HEK293 (cell line): Measurements from ENCODE around the gene COA1.

ENCODE experiments used
- CTCF ChIA-PET: fragments of 350-600 bp; formaldehyde crosslinking; extraction: SDS; loops from one replicate; lab custom pipeline; 2021; ENCODE audit warnings: antibody characterized with exemption; lab: Yijun Ruan, JAX
- POLR2A ChIA-PET: fragments of 300-600 bp; formaldehyde crosslinking; extraction: SDS; loops from one replicate; lab custom pipeline; 2020; ENCODE audit warnings: antibody characterized with exemption, inconsistent platforms; lab: Yijun Ruan, JAX
- H3K27ac ChIP-seq: fragments of 200-500 bp; sonication (Bioruptor generic); 2 replicates; pipeline ENCODE4 v1.5.1; 2014; ENCODE audit warnings: low read depth, low read length, control low read depth, inconsistent platforms; ENCODE audit errors: extremely low read depth
- H3K36me3 ChIP-seq, 2 experiments: fragments of 200-500 bp in 1 of 2; sonication (Bioruptor generic) in 1 of 2; 1 replicate in 1 of 2; 2 replicates in 1 of 2; pipeline ENCODE4 v1.5.1; 2014 to 2017; ENCODE audit warnings: inconsistent platforms in 2 of 2, low read length in 2 of 2; ENCODE audit not compliant: control insufficient read depth in 2 of 2, insufficient read depth in 1 of 2
- H3K4me1 ChIP-seq: fragments of 200-500 bp; sonication (Bioruptor generic); 2 replicates; pipeline ENCODE4 v1.5.1; 2014; ENCODE audit warnings: mild to moderate bottlenecking, low read length, inconsistent platforms; ENCODE audit not compliant: control insufficient read depth, insufficient read depth
- H3K4me3 ChIP-seq: 2 replicates; pipeline ENCODE4 v1.5.1; 2011; ENCODE audit warnings: low read depth, mild to moderate bottlenecking, control low read depth, low read length, moderate library complexity
- H3K9me3 ChIP-seq: fragments of 200-500 bp; sonication (Bioruptor generic); 2 replicates; pipeline ENCODE4 v1.5.1; 2014; ENCODE audit warnings: low read depth, low read length, inconsistent platforms; ENCODE audit not compliant: control insufficient read depth, insufficient read depth
- OSR2 ChIP-seq: fragments of 450-650 bp; formaldehyde crosslinking; IDR thresholded peaks from 2 replicates; pipeline ENCODE4 v1.5.1; 2016; ENCODE audit warnings: missing biosample characterization, missing genetic modification characterization
- WT1 ChIP-seq: fragments of 450-650 bp; formaldehyde crosslinking; IDR thresholded peaks from 2 replicates; pipeline ENCODE4 v1.5.1; 2016; ENCODE audit warnings: missing biosample characterization, missing genetic modification characterization
- ZBTB17 ChIP-seq: fragments of 450-650 bp; formaldehyde crosslinking; IDR thresholded peaks from 2 replicates; pipeline ENCODE4 v1.5.1; 2016; ENCODE audit warnings: missing biosample characterization, missing genetic modification characterization
- ZFP69B ChIP-seq: fragments of 450-650 bp; formaldehyde crosslinking; IDR thresholded peaks from 2 replicates; pipeline ENCODE4 v1.5.1; 2016; ENCODE audit warnings: missing biosample characterization, missing genetic modification characterization
- ZNF155 ChIP-seq: fragments of 450-650 bp; formaldehyde crosslinking; IDR thresholded peaks from 2 replicates; pipeline ENCODE4 v1.5.1; 2016; ENCODE audit warnings: missing biosample characterization, missing genetic modification characterization
- ZNF223 ChIP-seq: fragments of 450-650 bp; formaldehyde crosslinking; IDR thresholded peaks from 2 replicates; pipeline ENCODE4 v1.5.1; 2016; ENCODE audit warnings: missing biosample characterization, missing genetic modification characterization
- ZNF266 ChIP-seq: fragments of 450-650 bp; formaldehyde crosslinking; IDR thresholded peaks from 2 replicates; pipeline ENCODE4 v1.5.1; 2016; ENCODE audit warnings: missing biosample characterization, missing genetic modification characterization, low read depth
- ZNF274 ChIP-seq, 2 experiments: fragments of 200-500 bp in 1 of 2; fragments of 450-650 bp in 1 of 2; sonication (Bioruptor generic) in 1 of 2; formaldehyde crosslinking in 1 of 2; IDR thresholded peaks; 2 replicates each; pipeline versions ENCODE4 v1.5.1 to v1.6.1; 2014 to 2016; ENCODE audit warnings: borderline replicate concordance in 1 of 2, inconsistent platforms in 1 of 2, low read length in 1 of 2, missing biosample characterization in 1 of 2, missing genetic modification characterization in 1 of 2
- ZNF37A ChIP-seq: fragments of 450-650 bp; IDR thresholded peaks from 2 replicates; pipeline ENCODE4 v1.5.1; 2018; ENCODE audit warnings: missing biosample characterization, missing genetic modification characterization
- ZNF394 ChIP-seq: fragments of 450-650 bp; formaldehyde crosslinking; IDR thresholded peaks from 2 replicates; pipeline ENCODE4 v1.5.1; 2016; ENCODE audit warnings: missing biosample characterization, missing genetic modification characterization, mild to moderate bottlenecking, moderate library complexity, borderline replicate concordance
- ZNF544 ChIP-seq: fragments of 450-650 bp; formaldehyde crosslinking; IDR thresholded peaks from 2 replicates; pipeline ENCODE4 v1.5.0; 2017; ENCODE audit warnings: missing biosample characterization, missing genetic modification characterization
- TF ChIP-seq, protein P1 (sequence below): fragments of 450-650 bp; formaldehyde crosslinking; IDR thresholded peaks from 2 replicates; pipeline ENCODE4; 2016; ENCODE audit warnings: missing biosample characterization, missing genetic modification characterization
- TF ChIP-seq, protein P2 (sequence below): fragments of 450-650 bp; formaldehyde crosslinking; IDR thresholded peaks from 2 replicates; pipeline ENCODE4 v1.5.1; 2016; ENCODE audit warnings: missing biosample characterization, missing genetic modification characterization, borderline replicate concordance
- TF ChIP-seq, protein P3 (sequence below): fragments of 450-650 bp; formaldehyde crosslinking; IDR thresholded peaks from 2 replicates; pipeline ENCODE4 v1.5.1; 2016; ENCODE audit warnings: missing biosample characterization, missing genetic modification characterization
- TF ChIP-seq, protein P4 (sequence below): fragments of 450-650 bp; formaldehyde crosslinking; optimal IDR thresholded peaks from 2 replicates; pipeline ENCODE3; 2016; ENCODE audit warnings: missing biosample characterization, mild to moderate bottlenecking, missing genetic modification characterization
- TF ChIP-seq, protein P5 (sequence below): fragments of 450-650 bp; formaldehyde crosslinking; IDR thresholded peaks from 2 replicates; pipeline ENCODE4 v1.5.1; 2016; ENCODE audit warnings: missing biosample characterization, missing genetic modification characterization
- TF ChIP-seq, protein P6 (sequence below): fragments of 450-650 bp; formaldehyde crosslinking; IDR thresholded peaks from 2 replicates; pipeline ENCODE4 v1.5.1; 2016; ENCODE audit warnings: missing biosample characterization, missing genetic modification characterization
- TF ChIP-seq, protein P7 (sequence below): fragments of 450-650 bp; formaldehyde crosslinking; IDR thresholded peaks from 2 replicates; pipeline ENCODE4 v1.5.1; 2016; ENCODE audit warnings: missing biosample characterization, missing genetic modification characterization

The COA1 gene

DNA sequence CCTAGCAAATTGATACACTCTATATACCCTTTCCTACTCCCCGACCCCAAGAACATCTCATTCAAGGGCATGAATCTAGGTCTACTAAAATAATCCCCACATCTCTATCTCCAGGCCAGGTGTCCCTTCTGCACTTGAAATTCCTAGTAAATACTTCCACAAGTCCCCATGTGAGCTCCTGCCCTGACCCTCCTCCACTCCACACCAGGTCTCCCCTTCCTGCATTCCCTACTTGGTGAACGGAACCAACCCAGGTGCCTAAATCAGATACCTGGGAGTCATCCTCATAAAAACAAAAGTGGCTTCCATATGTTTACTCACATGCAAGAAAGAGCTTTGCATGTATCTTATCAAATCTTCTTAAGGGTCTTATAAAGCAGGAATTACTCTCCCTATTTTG is 69.2 kb downstream of the COA1 start:
- no peaks in the 10 kb centered on the region for H3K4me1 ChIP-seq
- POLR2A ChIA-PET, result interaction anchor here (1.2 kb wide), 1 partner anchor 78 kb away, joined by 9 read pairs; the partner anchor contains the start of gene STK17A
- H3K4me3 ChIP-seq, result no peak overlapping the region
- H3K36me3 ChIP-seq, result peaks cover 0 to 9% of the 10 kb centered on the region in 2 experiments; a peak in 2 of 3 replicates
- CTCF ChIA-PET, result no interaction called here
- H3K9me3 ChIP-seq, result no peaks in the 10 kb centered on the region
- no peak for TF ChIP-seq ZNF266
- TF ChIP-seq, protein P1, sequence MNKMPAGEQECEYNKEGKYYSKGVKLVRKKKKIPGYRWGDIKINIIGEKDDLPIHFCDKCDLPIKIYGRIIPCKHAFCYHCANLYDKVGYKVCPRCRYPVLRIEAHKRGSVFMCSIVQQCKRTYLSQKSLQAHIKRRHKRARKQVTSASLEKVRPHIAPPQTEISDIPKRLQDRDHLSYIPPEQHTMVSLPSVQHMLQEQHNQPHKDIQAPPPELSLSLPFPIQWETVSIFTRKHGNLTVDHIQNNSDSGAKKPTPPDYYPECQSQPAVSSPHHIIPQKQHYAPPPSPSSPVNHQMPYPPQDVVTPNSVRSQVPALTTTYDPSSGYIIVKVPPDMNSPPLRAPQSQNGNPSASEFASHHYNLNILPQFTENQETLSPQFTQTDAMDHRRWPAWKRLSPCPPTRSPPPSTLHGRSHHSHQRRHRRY (tag by site-specific recombination), result no peak
- no peak for TF ChIP-seq ZFP69B (tag by site-specific recombination)
- TF ChIP-seq ZNF274 (IDR thresholded peaks at IDR 0.05; ENCODE audit: low read length), result no peak
- TF ChIP-seq ZNF274 (tag by site-specific recombination; IDR thresholded peaks at IDR 0.05; ENCODE audit: borderline replicate concordance), result no peak
- no peak for TF ChIP-seq ZNF37A
- no peak for TF ChIP-seq ZBTB17 (tag by site-specific recombination)
- TF ChIP-seq, protein P2, sequence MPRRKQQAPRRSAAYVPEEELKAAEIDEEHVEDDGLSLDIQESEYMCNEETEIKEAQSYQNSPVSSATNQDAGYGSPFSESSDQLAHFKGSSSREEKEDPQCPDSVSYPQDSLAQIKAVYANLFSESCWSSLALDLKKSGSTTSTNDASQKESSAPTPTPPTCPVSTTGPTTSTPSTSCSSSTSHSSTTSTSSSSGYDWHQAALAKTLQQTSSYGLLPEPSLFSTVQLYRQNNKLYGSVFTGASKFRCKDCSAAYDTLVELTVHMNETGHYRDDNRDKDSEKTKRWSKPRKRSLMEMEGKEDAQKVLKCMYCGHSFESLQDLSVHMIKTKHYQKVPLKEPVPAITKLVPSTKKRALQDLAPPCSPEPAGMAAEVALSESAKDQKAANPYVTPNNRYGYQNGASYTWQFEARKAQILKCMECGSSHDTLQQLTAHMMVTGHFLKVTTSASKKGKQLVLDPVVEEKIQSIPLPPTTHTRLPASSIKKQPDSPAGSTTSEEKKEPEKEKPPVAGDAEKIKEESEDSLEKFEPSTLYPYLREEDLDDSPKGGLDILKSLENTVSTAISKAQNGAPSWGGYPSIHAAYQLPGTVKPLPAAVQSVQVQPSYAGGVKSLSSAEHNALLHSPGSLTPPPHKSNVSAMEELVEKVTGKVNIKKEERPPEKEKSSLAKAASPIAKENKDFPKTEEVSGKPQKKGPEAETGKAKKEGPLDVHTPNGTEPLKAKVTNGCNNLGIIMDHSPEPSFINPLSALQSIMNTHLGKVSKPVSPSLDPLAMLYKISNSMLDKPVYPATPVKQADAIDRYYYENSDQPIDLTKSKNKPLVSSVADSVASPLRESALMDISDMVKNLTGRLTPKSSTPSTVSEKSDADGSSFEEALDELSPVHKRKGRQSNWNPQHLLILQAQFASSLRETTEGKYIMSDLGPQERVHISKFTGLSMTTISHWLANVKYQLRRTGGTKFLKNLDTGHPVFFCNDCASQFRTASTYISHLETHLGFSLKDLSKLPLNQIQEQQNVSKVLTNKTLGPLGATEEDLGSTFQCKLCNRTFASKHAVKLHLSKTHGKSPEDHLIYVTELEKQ (tag by site-specific recombination), result no peak
- TF ChIP-seq ZNF223 (tag by site-specific recombination), result no peak
- TF ChIP-seq ZNF544 (tag by site-specific recombination), result no peak
- TF ChIP-seq ZNF155 (tag by site-specific recombination), result no peak
- TF ChIP-seq, protein P3, sequence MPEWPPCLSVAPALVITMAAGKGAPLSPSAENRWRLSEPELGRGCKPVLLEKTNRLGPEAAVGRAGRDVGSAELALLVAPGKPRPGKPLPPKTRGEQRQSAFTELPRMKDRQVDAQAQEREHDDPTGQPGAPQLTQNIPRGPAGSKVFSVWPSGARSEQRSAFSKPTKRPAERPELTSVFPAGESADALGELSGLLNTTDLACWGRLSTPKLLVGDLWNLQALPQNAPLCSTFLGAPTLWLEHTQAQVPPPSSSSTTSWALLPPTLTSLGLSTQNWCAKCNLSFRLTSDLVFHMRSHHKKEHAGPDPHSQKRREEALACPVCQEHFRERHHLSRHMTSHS (tag by site-specific recombination), result no peak
- TF ChIP-seq OSR2 (tag by site-specific recombination), result no peak
- TF ChIP-seq, protein P4, sequence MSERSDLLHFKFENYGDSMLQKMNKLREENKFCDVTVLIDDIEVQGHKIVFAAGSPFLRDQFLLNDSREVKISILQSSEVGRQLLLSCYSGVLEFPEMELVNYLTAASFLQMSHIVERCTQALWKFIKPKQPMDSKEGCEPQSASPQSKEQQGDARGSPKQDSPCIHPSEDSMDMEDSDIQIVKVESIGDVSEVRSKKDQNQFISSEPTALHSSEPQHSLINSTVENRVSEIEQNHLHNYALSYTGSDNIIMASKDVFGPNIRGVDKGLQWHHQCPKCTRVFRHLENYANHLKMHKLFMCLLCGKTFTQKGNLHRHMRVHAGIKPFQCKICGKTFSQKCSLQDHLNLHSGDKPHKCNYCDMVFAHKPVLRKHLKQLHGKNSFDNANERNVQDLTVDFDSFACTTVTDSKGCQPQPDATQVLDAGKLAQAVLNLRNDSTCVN (tag by site-specific recombination), result no peak
- TF ChIP-seq, protein P5, sequence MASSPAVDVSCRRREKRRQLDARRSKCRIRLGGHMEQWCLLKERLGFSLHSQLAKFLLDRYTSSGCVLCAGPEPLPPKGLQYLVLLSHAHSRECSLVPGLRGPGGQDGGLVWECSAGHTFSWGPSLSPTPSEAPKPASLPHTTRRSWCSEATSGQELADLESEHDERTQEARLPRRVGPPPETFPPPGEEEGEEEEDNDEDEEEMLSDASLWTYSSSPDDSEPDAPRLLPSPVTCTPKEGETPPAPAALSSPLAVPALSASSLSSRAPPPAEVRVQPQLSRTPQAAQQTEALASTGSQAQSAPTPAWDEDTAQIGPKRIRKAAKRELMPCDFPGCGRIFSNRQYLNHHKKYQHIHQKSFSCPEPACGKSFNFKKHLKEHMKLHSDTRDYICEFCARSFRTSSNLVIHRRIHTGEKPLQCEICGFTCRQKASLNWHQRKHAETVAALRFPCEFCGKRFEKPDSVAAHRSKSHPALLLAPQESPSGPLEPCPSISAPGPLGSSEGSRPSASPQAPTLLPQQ, result no peak
- TF ChIP-seq ZNF394 (tag by site-specific recombination), result no peak
- H3K27ac ChIP-seq, result no peak overlapping the region

DNA sequence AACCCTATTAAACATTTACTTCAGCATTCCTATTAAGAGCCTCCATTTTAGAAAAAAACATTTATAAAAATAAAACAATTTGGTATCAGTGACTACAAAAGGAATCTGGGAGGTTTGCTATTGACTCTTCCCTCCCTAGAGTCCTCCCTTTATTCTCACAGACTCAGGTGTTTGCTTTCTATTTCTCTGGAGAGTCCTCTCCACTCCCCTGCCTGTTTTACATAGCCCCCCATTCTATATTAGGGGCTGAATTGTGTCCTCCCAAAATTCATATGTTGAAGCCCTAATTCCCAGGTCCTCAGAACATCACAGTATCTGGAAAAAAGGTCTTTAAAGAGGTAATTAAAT is 69.8 kb downstream of the COA1 start:
- H3K4me3 ChIP-seq, result no peak overlapping the region
- CTCF ChIA-PET, result no interaction called here
- peak; percentile 35; the same call in 1 of the 2 replicates for TF ChIP-seq WT1 (tag by site-specific recombination)
- TF ChIP-seq, protein P6, sequence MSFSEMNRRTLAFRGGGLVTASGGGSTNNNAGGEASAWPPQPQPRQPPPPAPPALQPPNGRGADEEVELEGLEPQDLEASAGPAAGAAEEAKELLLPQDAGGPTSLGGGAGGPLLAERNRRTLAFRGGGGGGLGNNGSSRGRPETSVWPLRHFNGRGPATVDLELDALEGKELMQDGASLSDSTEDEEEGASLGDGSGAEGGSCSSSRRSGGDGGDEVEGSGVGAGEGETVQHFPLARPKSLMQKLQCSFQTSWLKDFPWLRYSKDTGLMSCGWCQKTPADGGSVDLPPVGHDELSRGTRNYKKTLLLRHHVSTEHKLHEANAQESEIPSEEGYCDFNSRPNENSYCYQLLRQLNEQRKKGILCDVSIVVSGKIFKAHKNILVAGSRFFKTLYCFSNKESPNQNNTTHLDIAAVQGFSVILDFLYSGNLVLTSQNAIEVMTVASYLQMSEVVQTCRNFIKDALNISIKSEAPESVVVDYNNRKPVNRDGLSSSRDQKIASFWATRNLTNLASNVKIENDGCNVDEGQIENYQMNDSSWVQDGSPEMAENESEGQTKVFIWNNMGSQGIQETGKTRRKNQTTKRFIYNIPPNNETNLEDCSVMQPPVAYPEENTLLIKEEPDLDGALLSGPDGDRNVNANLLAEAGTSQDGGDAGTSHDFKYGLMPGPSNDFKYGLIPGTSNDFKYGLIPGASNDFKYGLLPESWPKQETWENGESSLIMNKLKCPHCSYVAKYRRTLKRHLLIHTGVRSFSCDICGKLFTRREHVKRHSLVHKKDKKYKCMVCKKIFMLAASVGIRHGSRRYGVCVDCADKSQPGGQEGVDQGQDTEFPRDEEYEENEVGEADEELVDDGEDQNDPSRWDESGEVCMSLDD (tag by site-specific recombination), result no peak
- TF ChIP-seq, protein P7, sequence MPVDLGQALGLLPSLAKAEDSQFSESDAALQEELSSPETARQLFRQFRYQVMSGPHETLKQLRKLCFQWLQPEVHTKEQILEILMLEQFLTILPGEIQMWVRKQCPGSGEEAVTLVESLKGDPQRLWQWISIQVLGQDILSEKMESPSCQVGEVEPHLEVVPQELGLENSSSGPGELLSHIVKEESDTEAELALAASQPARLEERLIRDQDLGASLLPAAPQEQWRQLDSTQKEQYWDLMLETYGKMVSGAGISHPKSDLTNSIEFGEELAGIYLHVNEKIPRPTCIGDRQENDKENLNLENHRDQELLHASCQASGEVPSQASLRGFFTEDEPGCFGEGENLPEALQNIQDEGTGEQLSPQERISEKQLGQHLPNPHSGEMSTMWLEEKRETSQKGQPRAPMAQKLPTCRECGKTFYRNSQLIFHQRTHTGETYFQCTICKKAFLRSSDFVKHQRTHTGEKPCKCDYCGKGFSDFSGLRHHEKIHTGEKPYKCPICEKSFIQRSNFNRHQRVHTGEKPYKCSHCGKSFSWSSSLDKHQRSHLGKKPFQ (tag by site-specific recombination), result no peak
- TF ChIP-seq, all 188 proteins: peak for 1
- H3K4me1 ChIP-seq, result no peaks in the 10 kb centered on the region
- no peak overlapping the region for H3K27ac ChIP-seq
- POLR2A ChIA-PET, result no interaction called here
- peaks cover 0 to 9% of the 10 kb centered on the region in 2 experiments; a peak in 2 of 3 replicates for H3K36me3 ChIP-seq
- no peaks in the 10 kb centered on the region for H3K9me3 ChIP-seq
